ENCODE data around the gene LYZL4. TPM values are rescaled to one million over a fixed set of nuclear protein-coding genes. Genes with fewer than 3 reads are reported as not detected.

LYZL4 gene
- total RNA-seq, 1 donor from 2014 or later: not detected

GRCh38 chr3:42440924-42441323 is 30.5 kb upstream of the LYZL4 start:
- Mint-ChIP-seq H3K27me3 (ENCODE audit: low read depth) (no peaks in the 10 kb centered on the region), H3K36me3 (ENCODE audit: low read depth) (no peaks in the 10 kb centered on the region), H3K9me3 (no peaks in the 10 kb centered on the region), H3K27ac (no peak overlapping the region), H3K4me3 (ENCODE audit: low read depth) (no peak overlapping the region), H3K4me1 (ENCODE audit: low read depth) (no peaks in the 10 kb centered on the region)
- no peak for DNase-seq (ENCODE audit: low spot score)
- intact Hi-C loops (cut with micrococcal nuclease): loop anchor here (5.0 to 10.0 kb wide), 2 partner anchors 209 to 546 kb away; no protein-coding TSS in a partner anchor

DNA sequence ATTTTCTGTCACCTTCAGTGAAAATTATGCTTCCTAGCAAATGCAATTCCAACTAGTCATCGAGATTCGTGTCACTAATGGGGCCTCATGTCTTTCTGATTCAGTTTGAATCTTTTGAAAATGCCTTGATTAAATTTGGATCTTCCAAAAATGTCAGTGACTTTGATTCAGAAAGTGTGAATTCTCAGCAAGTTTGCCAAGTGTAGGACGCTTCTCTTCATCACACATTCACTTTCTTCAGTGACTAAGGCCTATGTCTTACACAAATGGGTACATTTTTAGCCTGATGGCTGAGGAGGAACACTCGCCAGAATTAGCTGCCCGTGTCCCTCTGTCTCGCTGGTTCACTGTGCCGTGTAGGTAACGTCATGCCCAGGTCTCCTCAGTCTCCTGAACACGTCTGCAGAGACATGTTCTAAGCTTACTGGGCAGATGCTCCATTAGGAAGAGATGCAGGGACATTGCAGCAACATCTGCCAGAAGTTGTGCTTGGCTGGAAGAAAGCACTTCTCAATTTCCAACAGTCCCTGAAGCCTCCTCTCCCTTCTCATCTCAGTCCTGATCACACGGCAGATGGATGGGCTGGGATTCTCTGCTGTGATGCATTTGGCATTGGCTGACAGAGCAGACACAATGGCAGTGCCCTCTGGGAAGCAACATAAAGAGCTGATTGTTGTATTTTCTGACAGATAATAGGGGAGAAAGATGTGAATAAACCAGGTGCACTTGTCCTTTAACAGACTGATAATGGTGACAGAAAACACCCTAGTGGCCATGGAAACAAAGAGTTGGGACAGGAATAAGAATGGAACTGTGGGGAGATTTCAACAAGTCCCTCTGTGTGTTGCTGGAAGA is 29.1 kb upstream of the LYZL4 start:
- Mint-ChIP-seq H3K9me3 (no peaks in the 10 kb centered on the region), H3K27me3 (ENCODE audit: low read depth) (no peaks in the 10 kb centered on the region), H3K36me3 (ENCODE audit: low read depth) (no peaks in the 10 kb centered on the region), H3K27ac (no peak overlapping the region), H3K4me1 (ENCODE audit: low read depth) (no peaks in the 10 kb centered on the region), H3K4me3 (ENCODE audit: low read depth) (no peak overlapping the region)
- no peak for DNase-seq (ENCODE audit: low spot score)
- intact Hi-C loops (cut with micrococcal nuclease): loop anchor here (5.0 to 10.0 kb wide), 2 partner anchors 207 to 545 kb away; no protein-coding TSS in a partner anchor

DNA sequence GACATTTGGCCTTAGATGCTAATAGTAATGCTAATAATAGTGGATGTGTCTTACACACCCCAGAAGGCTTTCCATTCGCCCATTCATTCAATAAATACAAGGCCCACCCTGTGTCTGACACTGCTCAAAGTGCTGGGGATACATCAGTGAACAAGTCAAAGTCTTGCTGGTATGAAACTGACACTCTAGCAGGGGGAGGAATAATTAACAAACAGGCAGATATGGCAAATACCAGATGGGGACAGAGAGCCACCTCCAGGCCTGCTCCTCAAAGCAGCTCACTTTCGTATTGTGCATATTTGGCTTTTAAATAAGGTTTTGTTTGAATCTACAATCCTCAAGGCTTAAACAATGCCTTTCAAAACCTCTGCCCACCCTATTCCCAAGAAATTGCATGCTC is 28.3 kb upstream of the LYZL4 start:
- peaks cover 3% of the 10 kb centered on the region for H3K27me3 Mint-ChIP-seq (ENCODE audit: low read depth)
- intact Hi-C loops (cut with micrococcal nuclease): no loop called here
- no peaks in the 10 kb centered on the region for H3K4me1 Mint-ChIP-seq (ENCODE audit: low read depth)
- DNase-seq (ENCODE audit: low spot score): no peak
- H3K27ac Mint-ChIP-seq: no peak overlapping the region
- no peaks in the 10 kb centered on the region for H3K9me3 Mint-ChIP-seq
- no peaks in the 10 kb centered on the region for H3K36me3 Mint-ChIP-seq (ENCODE audit: low read depth)
- no peak overlapping the region for H3K4me3 Mint-ChIP-seq (ENCODE audit: low read depth)

DNA sequence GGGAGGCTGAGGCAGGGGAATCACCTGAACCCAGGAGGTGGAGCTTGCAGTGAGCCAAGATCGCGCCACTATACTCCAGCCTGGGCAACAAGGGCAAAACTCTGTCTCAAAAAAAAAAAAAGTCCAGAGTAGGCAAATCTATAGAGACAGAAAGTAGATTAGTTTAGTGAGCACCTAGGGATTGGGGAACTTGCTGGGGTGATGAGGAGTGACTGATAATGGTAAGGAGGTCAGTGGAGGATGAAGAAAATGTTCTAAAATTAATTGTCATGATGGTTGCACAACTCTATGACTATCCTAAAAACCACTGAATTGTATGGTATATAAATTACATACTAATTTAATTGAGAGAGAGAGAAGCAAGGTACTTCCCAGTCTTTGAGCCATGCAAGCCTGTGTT is 27.8 kb upstream of the LYZL4 start:
- no peaks in the 10 kb centered on the region for H3K36me3 Mint-ChIP-seq (ENCODE audit: low read depth)

GRCh38 chr3:42434777-42435380 is 24.5 kb upstream of the LYZL4 start:
- Mint-ChIP-seq H3K4me3 (ENCODE audit: low read depth) (no peak overlapping the region), H3K27me3 (ENCODE audit: low read depth) (peaks cover 3% of the 10 kb centered on the region), H3K4me1 (ENCODE audit: low read depth) (no peaks in the 10 kb centered on the region), H3K9me3 (peaks cover 13% of the 10 kb centered on the region), H3K27ac (no peak overlapping the region), H3K36me3 (ENCODE audit: low read depth) (no peaks in the 10 kb centered on the region)
- no peak for DNase-seq (ENCODE audit: low spot score)
- intact Hi-C loops (cut with micrococcal nuclease): no loop called here

More for the DNA sequence above, 27.8 kb upstream of the LYZL4 start:
- H3K4me3 Mint-ChIP-seq (ENCODE audit: low read depth): no peak overlapping the region
- H3K27me3 Mint-ChIP-seq (ENCODE audit: low read depth): peaks cover 3% of the 10 kb centered on the region
- H3K27ac Mint-ChIP-seq: no peak overlapping the region
- intact Hi-C loops (cut with micrococcal nuclease): no loop called here
- DNase-seq (ENCODE audit: low spot score): no peak
- H3K9me3 Mint-ChIP-seq: peaks cover 4% of the 10 kb centered on the region
- H3K4me1 Mint-ChIP-seq (ENCODE audit: low read depth): no peaks in the 10 kb centered on the region

- DNase-seq (ENCODE audit: low spot score): no peak
- Mint-ChIP-seq H3K36me3 (ENCODE audit: low read depth) (no peaks in the 10 kb centered on the region), H3K9me3 (peaks cover 13% of the 10 kb centered on the region), H3K27ac (no peak overlapping the region), H3K27me3 (ENCODE audit: low read depth) (peaks cover 3% of the 10 kb centered on the region), H3K4me1 (ENCODE audit: low read depth) (no peaks in the 10 kb centered on the region), H3K4me3 (ENCODE audit: low read depth) (no peak overlapping the region)
- intact Hi-C loops (cut with micrococcal nuclease): no loop called here
These were observed 22.1 kb upstream of the LYZL4 start for GRCh38 chr3:42432485-42432884.

DNA sequence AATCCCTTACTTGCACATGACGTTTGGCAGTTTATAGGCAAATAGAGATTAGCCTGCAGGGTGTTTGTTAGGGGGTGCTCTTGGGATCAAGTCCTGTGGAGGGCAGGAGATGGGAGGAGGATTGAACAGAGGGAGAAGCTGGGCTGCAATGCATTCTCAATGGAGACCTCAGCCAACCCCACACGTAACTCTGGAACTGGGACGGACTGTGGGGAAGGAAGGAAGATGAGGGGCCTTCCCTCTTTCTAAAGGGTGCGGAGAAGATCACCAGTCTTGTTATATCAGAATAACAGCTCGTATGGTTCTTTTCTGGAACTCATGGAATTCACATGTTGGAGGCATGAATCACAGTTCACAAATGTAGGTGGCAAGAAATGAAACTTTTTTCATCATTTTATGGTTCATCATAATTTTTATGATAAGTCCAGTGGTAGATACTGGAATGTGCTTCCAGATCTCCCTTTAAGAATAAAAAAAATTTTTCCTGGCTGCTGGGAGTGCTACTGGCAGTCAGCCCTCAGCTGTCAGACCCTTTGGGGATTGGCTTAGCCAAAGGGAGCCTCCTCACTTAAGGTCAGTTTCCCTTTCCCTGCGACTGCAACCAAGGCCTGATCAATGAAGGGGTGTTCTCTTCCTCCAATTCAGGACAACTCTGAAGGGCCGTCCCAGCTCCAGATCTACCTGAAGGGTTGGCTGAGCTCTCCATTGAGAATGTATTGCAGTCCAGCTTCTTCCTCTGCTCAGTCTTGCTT is 20.5 kb upstream of the LYZL4 start:
- Mint-ChIP-seq H3K36me3 (ENCODE audit: low read depth) (no peaks in the 10 kb centered on the region), H3K27me3 (ENCODE audit: low read depth) (peaks cover 3% of the 10 kb centered on the region), H3K4me3 (ENCODE audit: low read depth) (no peak overlapping the region), H3K27ac (no peak overlapping the region), H3K4me1 (ENCODE audit: low read depth) (no peaks in the 10 kb centered on the region), H3K9me3 (peaks cover 13% of the 10 kb centered on the region)
- DNase-seq (ENCODE audit: low spot score): no peak
- intact Hi-C loops (cut with micrococcal nuclease): no loop called here

- peaks cover 3% of the 10 kb centered on the region for H3K27me3 Mint-ChIP-seq (ENCODE audit: low read depth)
- H3K4me3 Mint-ChIP-seq (ENCODE audit: low read depth): no peak overlapping the region
- no peak for DNase-seq (ENCODE audit: low spot score)
- no peaks in the 10 kb centered on the region for H3K36me3 Mint-ChIP-seq (ENCODE audit: low read depth)
- intact Hi-C loops (cut with micrococcal nuclease): no loop called here
- peaks cover 13% of the 10 kb centered on the region for H3K9me3 Mint-ChIP-seq
- no peak overlapping the region for H3K27ac Mint-ChIP-seq
- H3K4me1 Mint-ChIP-seq (ENCODE audit: low read depth): no peaks in the 10 kb centered on the region
These were observed 18.4 kb upstream of the LYZL4 start for GRCh38 chr3:42428830-42429229.

DNA sequence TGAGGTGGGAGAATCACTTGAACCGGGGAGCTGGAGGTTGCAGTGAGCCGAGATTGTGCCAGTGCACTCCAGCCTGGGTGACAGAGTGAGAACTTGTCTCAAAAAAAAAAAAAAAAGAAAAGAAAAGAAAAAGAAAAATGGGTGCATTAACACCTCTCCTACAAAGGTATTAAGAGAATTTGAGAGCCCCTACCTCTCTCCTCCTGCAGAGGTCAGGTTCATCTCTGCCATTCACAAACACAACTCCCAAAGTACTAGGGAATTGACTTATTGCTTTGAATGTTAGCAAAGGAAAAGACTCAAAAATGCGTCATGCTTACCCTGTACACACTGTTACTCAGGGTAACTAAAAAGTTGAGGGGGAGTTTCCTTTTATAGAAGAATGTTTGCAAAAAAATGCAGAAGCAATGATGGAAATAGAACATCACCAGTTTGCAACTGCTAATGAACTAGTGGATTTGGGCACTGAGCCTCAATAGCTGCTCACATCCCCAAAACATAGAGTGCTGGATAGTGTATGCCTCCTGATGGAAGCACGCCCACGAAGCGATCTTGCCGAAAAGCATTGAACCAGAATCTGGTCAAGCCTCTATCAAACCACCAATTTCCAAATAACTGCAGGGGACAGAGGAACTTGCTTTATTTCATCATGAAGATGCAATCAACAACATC is 15.5 kb upstream of the LYZL4 start:
- no peak for DNase-seq (ENCODE audit: low spot score)
- Mint-ChIP-seq H3K9me3 (no peaks in the 10 kb centered on the region), H3K27me3 (ENCODE audit: low read depth) (peaks cover 3% of the 10 kb centered on the region), H3K4me1 (ENCODE audit: low read depth) (no peaks in the 10 kb centered on the region), H3K4me3 (ENCODE audit: low read depth) (no peak overlapping the region), H3K36me3 (ENCODE audit: low read depth) (no peaks in the 10 kb centered on the region), H3K27ac (no peak overlapping the region)
- intact Hi-C loops (cut with micrococcal nuclease): no loop called here

GRCh38 chr3:42424911-42425310 is 14.5 kb upstream of the LYZL4 start:
- Mint-ChIP-seq H3K36me3 (ENCODE audit: low read depth) (no peaks in the 10 kb centered on the region), H3K27me3 (ENCODE audit: low read depth) (peaks cover 3% of the 10 kb centered on the region), H3K4me1 (ENCODE audit: low read depth) (no peaks in the 10 kb centered on the region), H3K27ac (no peak overlapping the region), H3K4me3 (ENCODE audit: low read depth) (no peak overlapping the region), H3K9me3 (no peaks in the 10 kb centered on the region)
- DNase-seq (ENCODE audit: low spot score): no peak
- intact Hi-C loops (cut with micrococcal nuclease): no loop called here

DNA sequence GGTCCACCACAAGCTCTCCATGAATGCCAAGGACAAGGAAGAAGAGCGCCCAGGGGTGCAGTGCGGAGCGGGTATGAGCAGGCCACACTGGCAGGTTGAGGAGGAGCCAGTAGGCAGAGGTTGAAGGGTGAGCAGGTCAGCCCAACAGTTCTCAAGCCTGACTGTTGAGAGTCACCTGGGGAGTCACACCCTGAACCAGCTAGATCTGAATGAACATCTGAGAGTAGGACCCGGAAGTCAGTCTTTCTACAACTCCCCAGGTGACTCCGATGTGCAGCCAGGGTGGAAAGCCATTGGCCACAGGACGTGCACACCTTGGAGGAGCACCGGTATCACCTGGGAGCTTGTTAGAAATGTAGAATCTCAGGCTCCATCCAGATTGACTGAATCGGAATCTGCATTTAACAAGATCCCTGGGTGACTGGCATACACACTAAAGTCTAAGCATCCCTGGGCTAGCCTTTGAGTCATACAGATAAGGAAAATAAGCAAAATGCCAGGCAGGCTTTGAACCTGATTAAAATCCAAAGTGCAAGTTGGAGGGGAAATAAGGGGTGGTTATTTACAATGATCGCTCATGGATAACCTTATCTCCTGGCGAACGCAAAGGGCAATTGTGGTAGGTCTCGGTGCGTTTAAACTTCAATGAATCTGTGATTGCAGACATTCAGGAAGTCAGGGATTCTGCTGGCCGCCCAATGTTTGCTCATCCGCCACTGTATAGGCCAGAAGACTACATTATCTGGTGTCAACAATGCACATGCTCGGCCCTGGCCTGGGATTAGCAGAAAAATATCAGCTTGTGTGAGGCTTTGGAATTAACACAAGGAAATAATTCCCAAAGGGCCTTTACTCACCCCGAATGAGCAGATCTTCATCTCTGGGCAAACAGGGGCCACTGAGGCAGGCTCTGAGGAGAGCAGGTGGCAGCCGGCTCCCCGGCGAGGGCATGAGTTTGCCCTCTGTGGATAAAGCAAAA is 11.7 kb upstream of the LYZL4 start:
- Mint-ChIP-seq H3K4me1 (ENCODE audit: low read depth) (no peaks in the 10 kb centered on the region), H3K4me3 (ENCODE audit: low read depth) (no peak overlapping the region), H3K36me3 (ENCODE audit: low read depth) (no peaks in the 10 kb centered on the region), H3K9me3 (no peaks in the 10 kb centered on the region), H3K27me3 (ENCODE audit: low read depth) (peaks cover 8% of the 10 kb centered on the region), H3K27ac (no peak overlapping the region)
- no peak for DNase-seq (ENCODE audit: low spot score)
- intact Hi-C loops (cut with micrococcal nuclease): no loop called here

GRCh38 chr3:42419563-42419962 is 9.2 kb upstream of the LYZL4 start:
- no peaks in the 10 kb centered on the region for H3K36me3 Mint-ChIP-seq (ENCODE audit: low read depth)
- no peaks in the 10 kb centered on the region for H3K4me1 Mint-ChIP-seq (ENCODE audit: low read depth)
- peaks cover 15% of the 10 kb centered on the region for H3K27me3 Mint-ChIP-seq (ENCODE audit: low read depth)
- no peaks in the 10 kb centered on the region for H3K9me3 Mint-ChIP-seq
- no peak for DNase-seq (ENCODE audit: low spot score)
- H3K4me3 Mint-ChIP-seq (ENCODE audit: low read depth): no peak overlapping the region
- intact Hi-C loops (cut with micrococcal nuclease): no loop called here
- H3K27ac Mint-ChIP-seq: no peak overlapping the region

Measured in activated T-helper 2 cell treated with anti-CD3 and anti-CD28 coated beads, Interferon-gamma antibody, Interleukin-2, Interleukin-4, amounts not matched to agents 10 μg/mL and 5 μg/mL and 100 μg/mL, durations not matched to agents 14 hours and 24 hours and 36 hours (primary cell).